Measurements from ENCODE around the gene DIP2B.

DNA sequence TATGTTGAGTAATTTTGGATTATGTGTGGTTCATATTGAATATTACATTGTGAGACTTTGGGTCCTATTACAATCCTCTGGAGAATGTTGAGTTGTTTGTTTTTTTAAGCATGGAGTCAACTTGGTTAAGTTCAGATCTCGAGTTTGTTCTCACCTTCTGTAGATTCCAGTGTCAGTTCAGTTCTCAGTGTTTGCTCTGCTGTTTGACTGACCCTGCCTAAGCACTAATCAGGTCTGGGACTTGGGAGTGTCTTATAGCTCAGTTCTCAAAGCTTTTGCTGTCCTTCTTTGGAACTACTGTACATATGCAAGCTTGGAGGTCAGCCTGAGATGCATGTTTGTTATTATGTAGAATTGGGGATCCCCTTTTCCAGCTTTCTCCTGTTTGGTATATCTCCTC, 63.1 kb downstream of the DIP2B start:
- TF ChIP-seq EP300 (IDR thresholded peaks at IDR 0.05) (no peak), POLR2A (IDR thresholded peaks at IDR 0.05) (no peak), POLR2AphosphoS5 (IDR thresholded peaks at IDR 0.05) (no peak)
- TF ChIP-seq, protein P1, sequence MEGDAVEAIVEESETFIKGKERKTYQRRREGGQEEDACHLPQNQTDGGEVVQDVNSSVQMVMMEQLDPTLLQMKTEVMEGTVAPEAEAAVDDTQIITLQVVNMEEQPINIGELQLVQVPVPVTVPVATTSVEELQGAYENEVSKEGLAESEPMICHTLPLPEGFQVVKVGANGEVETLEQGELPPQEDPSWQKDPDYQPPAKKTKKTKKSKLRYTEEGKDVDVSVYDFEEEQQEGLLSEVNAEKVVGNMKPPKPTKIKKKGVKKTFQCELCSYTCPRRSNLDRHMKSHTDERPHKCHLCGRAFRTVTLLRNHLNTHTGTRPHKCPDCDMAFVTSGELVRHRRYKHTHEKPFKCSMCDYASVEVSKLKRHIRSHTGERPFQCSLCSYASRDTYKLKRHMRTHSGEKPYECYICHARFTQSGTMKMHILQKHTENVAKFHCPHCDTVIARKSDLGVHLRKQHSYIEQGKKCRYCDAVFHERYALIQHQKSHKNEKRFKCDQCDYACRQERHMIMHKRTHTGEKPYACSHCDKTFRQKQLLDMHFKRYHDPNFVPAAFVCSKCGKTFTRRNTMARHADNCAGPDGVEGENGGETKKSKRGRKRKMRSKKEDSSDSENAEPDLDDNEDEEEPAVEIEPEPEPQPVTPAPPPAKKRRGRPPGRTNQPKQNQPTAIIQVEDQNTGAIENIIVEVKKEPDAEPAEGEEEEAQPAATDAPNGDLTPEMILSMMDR (IDR thresholded peaks at IDR 0.05): no peak

All from suprapubic skin (tissue), 4 donors.